Activated CD8-positive, alpha-beta memory T cell treated with anti-CD3 and anti-CD28 coated beads, Interleukin-2, amount 10 ng/mL, durations not matched to agents 7 days and 5 days (primary cell): ENCODE measurements around the gene CCDC92B. TPM values are rescaled to one million over a fixed set of nuclear protein-coding genes. Genes with fewer than 3 reads are reported as not detected.

Experiments
- ATAC-seq: fragments of 150-1000 bp; cut with Tn5 transposase; one replicate; pipeline ENCODE4 v1.10.0; 2021; ENCODE audit warnings: moderate library complexity
- CTCF ChIA-PET: fragments of 350-600 bp; sonication (Branson Sonifier 250); formaldehyde crosslinking; loops from one replicate; lab custom pipeline; 2021; ENCODE audit warnings: antibody characterized with exemption; lab: Charles Lee
- DNase-seq: peaks from one replicate; pipeline ENCODE4 v3.0.0-alpha.2; 2020
- H3K27ac Mint-ChIP-seq: one replicate; pipeline ENCODE4 v1.8.0; 2021; ENCODE audit warnings: mild to moderate bottlenecking, mixed read lengths
- H3K27me3 Mint-ChIP-seq: one replicate; pipeline ENCODE4 v1.8.0; 2021; ENCODE audit warnings: mixed read lengths
- H3K36me3 Mint-ChIP-seq: one replicate; pipeline ENCODE4 v1.8.0; 2021; ENCODE audit warnings: mild to moderate bottlenecking, mixed read lengths
- H3K4me1 Mint-ChIP-seq: one replicate; pipeline ENCODE4 v1.8.0; 2021; ENCODE audit warnings: mixed read lengths
- H3K4me3 Mint-ChIP-seq: one replicate; pipeline ENCODE4 v1.8.0; 2021; ENCODE audit warnings: mild to moderate bottlenecking, moderate library complexity, mixed read lengths
- H3K9me3 Mint-ChIP-seq: one replicate; pipeline ENCODE4 v1.8.0; 2022; ENCODE audit warnings: low read depth, mixed read lengths
- total RNA-seq, 2 experiments: library from RNA; stranded (reverse); gene quantifications; one replicate each; pipeline ENCODE4 v1.2.3, GENCODE V29; 2021

CCDC92B gene
- total RNA-seq, 2 experiments from 2014 or later: 0.12 TPM; not detected in 1

- Mint-ChIP-seq H3K27ac (no peak overlapping the region), H3K36me3 (peaks cover 17% of the 10 kb centered on the region), H3K4me1 (peaks cover 11% of the 10 kb centered on the region), H3K27me3 (no peaks in the 10 kb centered on the region), H3K9me3 (no peaks in the 10 kb centered on the region), H3K4me3 (no peak overlapping the region)
- CTCF ChIA-PET: interaction anchor here (1.3 kb wide), 1 partner anchor 277 kb away, joined by 3 read pairs; no protein-coding TSS in a partner anchor
- no peak for ATAC-seq
- DNase-seq: peak; percentile 40
These were observed 55.7 kb downstream of the CCDC92B start for GRCh38 chr17:2693561-2694380.

- H3K4me1 Mint-ChIP-seq: peaks cover 18% of the 10 kb centered on the region
- no peak for ATAC-seq
- H3K36me3 Mint-ChIP-seq: peaks cover 14% of the 10 kb centered on the region
- CTCF ChIA-PET: no interaction called here
- H3K27me3 Mint-ChIP-seq: no peaks in the 10 kb centered on the region
- DNase-seq: no peak
- no peak overlapping the region for H3K4me3 Mint-ChIP-seq
- no peaks in the 10 kb centered on the region for H3K9me3 Mint-ChIP-seq
- no peak overlapping the region for H3K27ac Mint-ChIP-seq
These were observed 56.7 kb downstream of the CCDC92B start for GRCh38 chr17:2692781-2693135.

GRCh38 chr17:2691965-2692780 is 57.3 kb downstream of the CCDC92B start:
- CTCF ChIA-PET: no interaction called here
- no peaks in the 10 kb centered on the region for H3K9me3 Mint-ChIP-seq

DNA sequence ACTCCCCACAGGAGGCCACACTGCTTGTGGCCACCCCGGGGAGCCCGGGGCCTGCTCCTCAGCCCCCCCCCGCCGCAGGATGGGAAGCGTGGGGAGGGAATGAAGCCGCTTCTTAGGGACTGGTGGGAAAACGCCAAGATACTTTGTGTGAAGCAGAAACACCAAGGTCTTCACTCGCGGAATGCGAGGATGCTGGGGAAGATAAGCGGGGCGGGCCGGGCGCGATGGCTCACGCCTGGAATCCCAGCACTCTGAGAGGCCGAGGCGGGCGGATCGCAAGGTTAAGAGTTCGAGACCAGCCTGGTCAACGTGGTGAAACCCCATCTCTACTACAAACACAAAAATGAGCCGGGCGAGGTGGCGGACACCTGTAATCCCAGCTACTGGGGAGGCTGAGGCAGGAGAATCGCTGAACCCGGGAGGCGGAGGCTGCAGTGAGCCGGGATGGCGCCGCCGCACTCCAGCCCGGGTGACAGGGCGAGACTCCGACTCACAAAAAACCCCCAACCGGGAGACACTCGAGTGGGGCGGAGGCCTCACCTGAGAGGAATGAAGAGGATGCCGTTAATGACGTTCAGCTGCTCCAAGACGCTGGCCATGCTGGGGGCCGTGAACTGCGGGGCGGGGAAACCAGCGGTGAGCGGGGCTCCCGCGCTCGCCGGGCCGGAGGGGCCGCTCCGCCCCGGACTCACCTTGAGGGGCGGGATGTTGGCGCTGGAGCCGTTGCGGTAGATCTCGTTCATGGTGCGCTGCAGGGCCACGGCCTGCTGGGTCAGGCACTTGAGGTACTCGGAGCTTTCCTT is 58.2 kb downstream of the CCDC92B start:
- H3K9me3 Mint-ChIP-seq: no peaks in the 10 kb centered on the region
- H3K4me1 Mint-ChIP-seq: peaks cover 21% of the 10 kb centered on the region
- H3K27me3 Mint-ChIP-seq: no peaks in the 10 kb centered on the region
- H3K36me3 Mint-ChIP-seq: peaks cover 11% of the 10 kb centered on the region
- CTCF ChIA-PET: no interaction called here
- no peak overlapping the region for H3K27ac Mint-ChIP-seq
- ATAC-seq (no peak), DNase-seq (peak; percentile 37)
- no peak overlapping the region for H3K4me3 Mint-ChIP-seq

More at GRCh38 chr17:2691965-2692780, 57.3 kb downstream of the CCDC92B start:
- H3K4me1 Mint-ChIP-seq: peaks cover 21% of the 10 kb centered on the region
- ATAC-seq: no peak
- peak; percentile 39 for DNase-seq
- H3K27ac Mint-ChIP-seq: no peak overlapping the region
- peaks cover 14% of the 10 kb centered on the region for H3K36me3 Mint-ChIP-seq
- no peaks in the 10 kb centered on the region for H3K27me3 Mint-ChIP-seq
- no peak overlapping the region for H3K4me3 Mint-ChIP-seq

GRCh38 chr17:2690165-2691068 is 59.0 kb downstream of the CCDC92B start:
- peaks cover 21% of the 10 kb centered on the region for H3K4me1 Mint-ChIP-seq
- CTCF ChIA-PET: no interaction called here

DNA sequence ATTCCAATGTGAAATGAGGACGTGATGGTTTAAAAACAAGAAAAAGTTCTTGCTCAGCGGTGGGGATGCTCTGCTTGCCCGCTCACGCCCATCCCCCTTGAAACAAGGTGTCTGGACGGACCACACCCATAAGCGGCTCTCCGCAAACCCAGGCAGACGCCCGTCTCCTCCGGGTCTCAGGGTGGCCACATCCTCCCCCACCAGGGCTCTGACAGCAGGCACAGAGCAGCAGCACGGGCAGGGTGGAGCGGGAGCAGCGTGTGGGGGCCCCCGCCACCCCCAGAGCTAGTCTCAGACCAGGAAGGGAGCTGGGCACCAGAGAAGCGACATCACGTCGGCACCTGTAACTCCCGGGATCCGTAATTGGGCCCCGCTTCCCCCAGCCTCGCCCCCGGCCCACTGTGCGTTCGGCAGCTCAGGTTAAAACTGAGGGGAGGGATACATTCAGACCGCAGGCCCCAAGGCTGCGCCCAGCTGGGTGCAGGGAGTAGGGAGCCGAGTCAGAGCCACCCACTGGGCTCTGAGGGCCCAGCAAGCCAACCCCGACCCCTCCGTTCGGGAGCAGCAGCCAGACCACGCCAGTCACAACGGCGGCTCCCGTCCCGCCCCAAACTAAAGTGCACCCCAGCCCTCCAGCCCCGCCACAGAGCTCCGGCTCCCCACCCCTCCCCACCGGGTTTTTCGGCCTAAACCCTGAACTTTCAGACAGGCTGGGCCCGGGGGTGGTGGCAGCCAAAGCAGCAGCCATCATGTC is 59.9 kb downstream of the CCDC92B start:
- peak; percentile 78 for DNase-seq
- Mint-ChIP-seq H3K4me1 (peaks cover 21% of the 10 kb centered on the region), H3K27ac (peak overlapping the region; percentile 78), H3K4me3 (peak overlapping the region; percentile 38), H3K36me3 (peaks cover 11% of the 10 kb centered on the region), H3K9me3 (no peaks in the 10 kb centered on the region), H3K27me3 (no peaks in the 10 kb centered on the region)
- CTCF ChIA-PET: interaction anchor here (1.0 kb wide), 1 partner anchor 257 kb away, joined by 3 read pairs; no protein-coding TSS in a partner anchor
- ATAC-seq: peak; percentile 59

More at GRCh38 chr17:2690165-2691068, 59.0 kb downstream of the CCDC92B start:
- Mint-ChIP-seq H3K4me3 (no peak overlapping the region), H3K27ac (no peak overlapping the region), H3K9me3 (no peaks in the 10 kb centered on the region), H3K27me3 (no peaks in the 10 kb centered on the region), H3K36me3 (peaks cover 11% of the 10 kb centered on the region)
- ATAC-seq: no peak
- peak; percentile 38 for DNase-seq

DNA sequence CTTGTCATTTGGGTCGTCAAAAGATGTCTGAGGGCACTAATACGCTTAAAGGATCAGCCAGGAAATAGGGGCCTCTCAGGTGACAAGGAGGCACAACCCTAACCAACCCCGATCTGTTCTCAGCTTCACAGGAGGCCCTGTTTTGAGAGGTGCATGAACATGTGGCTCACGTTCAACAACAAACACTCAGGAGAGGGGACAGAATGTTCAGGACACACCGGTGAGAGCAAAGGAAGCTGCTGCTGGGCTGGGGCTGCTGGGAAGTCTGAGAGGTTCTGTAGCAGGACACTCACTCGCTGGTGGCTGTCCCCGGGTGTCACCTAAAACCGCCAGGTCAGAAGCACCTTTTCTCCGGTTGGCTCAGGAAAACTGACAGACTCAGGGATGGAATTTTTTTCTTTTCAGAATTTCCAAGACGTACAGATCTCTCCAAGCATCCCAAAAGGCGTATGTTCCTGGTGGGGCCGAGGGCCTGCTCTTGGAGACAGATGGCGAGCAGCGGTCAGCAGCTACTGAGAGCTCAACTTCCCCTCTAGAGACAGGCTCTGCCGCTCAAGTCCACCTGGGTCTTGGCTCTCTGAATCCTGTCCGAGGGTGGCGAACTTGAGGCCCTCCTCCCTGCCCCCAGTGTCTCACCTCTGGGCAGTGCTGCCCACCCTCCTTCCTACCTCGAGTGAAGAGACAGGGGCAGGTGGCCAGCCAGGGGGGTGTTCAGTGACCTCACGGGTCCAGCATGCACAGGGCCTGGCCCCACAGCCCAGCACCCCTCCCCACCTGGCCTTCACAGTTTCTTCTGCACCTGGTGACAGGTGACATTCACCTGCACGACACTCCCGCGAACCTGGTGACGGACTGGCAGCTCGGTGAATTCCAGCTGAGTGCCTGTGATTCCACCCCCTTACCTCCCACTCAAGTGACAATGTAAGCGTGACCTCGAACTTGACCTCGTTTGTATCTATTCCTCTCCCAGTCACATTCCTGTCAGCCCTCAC is 60.8 kb downstream of the CCDC92B start:
- H3K4me3 Mint-ChIP-seq: peak overlapping the region; percentile 38
- no peaks in the 10 kb centered on the region for H3K27me3 Mint-ChIP-seq
- peaks cover 14% of the 10 kb centered on the region for H3K36me3 Mint-ChIP-seq
- ATAC-seq: no peak
- peaks cover 17% of the 10 kb centered on the region for H3K4me1 Mint-ChIP-seq
- no peaks in the 10 kb centered on the region for H3K9me3 Mint-ChIP-seq
- CTCF ChIA-PET: interaction anchor here (0.6 to 1.0 kb wide), 2 partner anchors 76 to 256 kb away, joined by 3 read pairs; no protein-coding TSS in a partner anchor
- DNase-seq: no peak
- peak overlapping the region; percentile 78 for H3K27ac Mint-ChIP-seq

GRCh38 chr17:2687074-2687418 is 62.4 kb downstream of the CCDC92B start:
- peaks cover 17% of the 10 kb centered on the region for H3K4me1 Mint-ChIP-seq
- ATAC-seq (no peak), DNase-seq (no peak)
- peaks cover 25% of the 10 kb centered on the region for H3K36me3 Mint-ChIP-seq
- no peak overlapping the region for H3K4me3 Mint-ChIP-seq
- CTCF ChIA-PET: interaction anchor here (1.0 to 1.3 kb wide), 2 partner anchors 11 to 13 kb away, joined by 4 read pairs; no protein-coding TSS in a partner anchor
- H3K9me3 Mint-ChIP-seq: no peaks in the 10 kb centered on the region
- no peaks in the 10 kb centered on the region for H3K27me3 Mint-ChIP-seq
- peak overlapping the region; percentile 69 for H3K27ac Mint-ChIP-seq

GRCh38 chr17:2685696-2686095 is 63.8 kb downstream of the CCDC92B start:
- Mint-ChIP-seq H3K27me3 (no peaks in the 10 kb centered on the region), H3K4me1 (peaks cover 17% of the 10 kb centered on the region), H3K9me3 (no peaks in the 10 kb centered on the region), H3K27ac (no peak overlapping the region), H3K36me3 (peaks cover 28% of the 10 kb centered on the region), H3K4me3 (no peak overlapping the region)
- CTCF ChIA-PET: interaction anchor here (1.3 kb wide), 1 partner anchor 12 kb away, joined by 4 read pairs; no protein-coding TSS in a partner anchor
- no peak for ATAC-seq
- DNase-seq: no peak

DNA sequence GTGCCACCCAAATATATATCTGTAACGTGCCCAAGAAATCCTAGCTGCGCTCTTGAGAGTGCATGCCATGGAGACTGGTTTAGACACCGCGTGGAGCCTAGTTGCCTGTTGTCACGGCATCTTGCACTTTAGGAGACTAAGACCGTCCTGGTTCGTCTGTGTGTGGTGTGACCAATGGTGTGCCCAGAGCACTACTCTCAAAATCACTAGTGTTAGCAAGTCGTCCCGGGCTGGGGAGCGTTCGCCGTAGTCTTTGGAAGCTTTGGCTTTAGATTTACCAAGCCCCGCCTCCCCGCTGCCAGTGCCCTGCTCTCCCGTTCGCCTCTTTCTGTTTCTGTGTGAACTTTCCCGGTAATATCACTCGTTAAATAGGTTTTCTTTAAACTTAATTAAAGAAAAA is 64.9 kb downstream of the CCDC92B start:
- CTCF ChIA-PET: no interaction called here
- no peaks in the 10 kb centered on the region for H3K9me3 Mint-ChIP-seq
- H3K27me3 Mint-ChIP-seq: no peaks in the 10 kb centered on the region
- no peak for DNase-seq
- H3K36me3 Mint-ChIP-seq: peaks cover 36% of the 10 kb centered on the region
- no peak overlapping the region for H3K27ac Mint-ChIP-seq
- no peak overlapping the region for H3K4me3 Mint-ChIP-seq
- no peak for ATAC-seq
- peaks cover 17% of the 10 kb centered on the region for H3K4me1 Mint-ChIP-seq

- Mint-ChIP-seq H3K4me1 (peaks cover 13% of the 10 kb centered on the region), H3K36me3 (peaks cover 37% of the 10 kb centered on the region), H3K9me3 (no peaks in the 10 kb centered on the region), H3K27me3 (no peaks in the 10 kb centered on the region), H3K27ac (no peak overlapping the region), H3K4me3 (no peak overlapping the region)
- CTCF ChIA-PET: interaction anchor here (0.8 kb wide), 1 partner anchor 22 kb away, joined by 5 read pairs; no protein-coding TSS in a partner anchor
- ATAC-seq: no peak
- no peak for DNase-seq
These were observed 65.5 kb downstream of the CCDC92B start for GRCh38 chr17:2683912-2684311.
